GM18498 (cell line): ENCODE measurements around the gene ENO2.

Experiments
- ATAC-seq: cut with Tn5 transposase; IDR thresholded peaks from one replicate; pipeline ENCODE4 v1.9.1; 2021; ENCODE audit warnings: mild to moderate bottlenecking, moderate library complexity; ENCODE audit not compliant: unreplicated experiment

The ENO2 gene

DNA sequence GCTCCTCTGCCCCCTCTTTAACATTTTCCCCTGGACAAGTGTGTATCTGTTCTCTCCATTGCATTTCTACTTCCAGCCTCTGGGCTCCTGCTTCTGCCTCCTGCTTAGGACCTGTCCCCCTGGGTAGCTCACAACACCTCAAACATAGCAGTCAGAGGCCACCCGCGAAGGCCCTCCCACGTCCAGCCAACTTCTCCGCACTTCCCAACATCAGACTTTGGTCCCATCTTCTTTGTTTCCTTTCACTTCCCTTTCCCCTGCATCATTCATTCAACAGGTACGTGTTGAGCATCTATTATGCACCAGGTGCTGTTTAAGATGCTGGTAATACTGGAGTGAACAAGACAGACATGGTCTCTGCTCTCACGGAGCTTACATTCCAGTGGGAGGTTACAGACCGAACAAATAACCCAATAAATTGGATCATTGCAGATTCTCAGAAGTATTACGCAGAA, 32.6 kb downstream of the ENO2 start:
- ATAC-seq = no peak

GRCh38 chr12:6947615-6948014, 33.2 kb downstream of the ENO2 start:
- no peak for ATAC-seq

DNA sequence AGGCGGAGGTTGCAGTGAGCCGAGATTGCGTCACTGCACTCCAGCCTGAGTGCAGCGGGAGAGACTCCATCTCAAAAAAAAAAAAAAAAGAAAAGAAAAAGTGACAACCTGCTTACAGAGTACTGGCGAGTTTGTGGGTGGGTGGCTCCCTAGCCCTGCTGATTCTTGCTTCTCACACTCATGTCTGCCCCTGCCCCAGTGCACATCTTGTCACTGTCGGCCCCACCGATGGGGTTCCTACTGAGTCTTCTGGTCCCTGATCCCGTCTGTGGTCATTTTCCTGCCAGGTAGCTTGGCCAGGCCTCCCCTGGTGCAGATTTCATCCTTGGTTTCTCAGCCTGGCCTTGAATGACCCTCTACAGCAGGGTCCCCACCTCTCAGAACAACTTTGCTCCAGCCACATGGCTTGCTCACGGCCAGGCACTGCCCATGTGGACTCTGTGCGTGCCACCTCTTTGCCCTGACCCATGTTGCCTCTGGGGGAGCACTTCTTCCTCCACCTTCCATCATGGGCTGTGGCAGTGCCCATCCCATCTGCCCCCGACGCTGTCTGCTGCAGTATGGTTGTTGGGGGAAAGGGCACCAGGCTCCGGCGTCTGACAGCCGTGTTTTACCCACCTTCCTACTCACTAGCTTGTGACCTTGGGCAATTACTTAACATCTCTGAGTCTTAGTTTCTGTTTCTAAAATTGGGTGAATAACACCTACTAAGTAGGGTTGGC, 34.7 kb downstream of the ENO2 start:
- ATAC-seq = no peak

- ATAC-seq = no peak
Measured at GRCh38 chr12:6950401-6950801, 36.0 kb downstream of the ENO2 start.

- ATAC-seq = peak; percentile 27
Measured at GRCh38 chr12:6950811-6951540, 36.6 kb downstream of the ENO2 start, which contains the start of gene PTPN6. TSS of gene PTPN6 (plus strand) at chr12:6951356. CDS start at chr12:6951513, 157 bp downstream.

GRCh38 chr12:6951551-6952120, 37.3 kb downstream of the ENO2 start:
- ATAC-seq = no peak

DNA sequence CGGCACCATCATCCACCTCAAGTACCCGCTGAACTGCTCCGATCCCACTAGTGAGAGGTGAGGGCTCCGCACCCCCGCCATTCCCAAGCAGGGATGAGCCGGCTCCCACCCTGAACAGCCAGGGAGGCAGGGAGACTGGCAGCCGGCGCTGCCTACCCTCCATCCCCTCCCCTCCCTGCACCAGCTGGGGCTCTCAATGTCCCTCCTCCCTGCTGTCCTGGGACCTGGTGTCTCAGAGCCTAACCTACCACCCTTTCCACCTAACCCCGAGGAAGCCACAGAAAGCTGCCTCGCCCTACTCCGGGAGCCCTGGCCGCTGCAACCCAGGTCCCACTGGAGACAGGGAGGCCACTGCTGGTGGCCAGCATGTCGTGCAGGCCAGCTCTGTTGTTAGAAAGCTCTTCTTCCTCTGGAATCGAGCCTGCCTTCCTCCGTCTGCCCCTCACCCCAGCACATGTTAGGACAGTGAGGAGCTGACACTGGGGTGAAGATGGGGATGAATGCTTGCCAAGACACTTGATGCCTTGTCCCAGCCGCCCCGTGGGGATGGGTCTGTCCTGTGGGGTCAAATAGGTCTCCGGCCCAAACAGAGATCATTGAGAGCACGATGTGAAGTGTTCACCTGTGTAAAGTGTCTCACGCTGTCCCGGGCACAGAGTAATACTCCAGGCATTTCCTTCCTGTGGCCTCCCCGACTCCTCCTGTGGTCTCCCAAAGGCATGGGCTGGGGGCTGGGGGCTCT, 37.9 kb downstream of the ENO2 start:
- ATAC-seq = no peak

- ATAC-seq = no peak
Measured at GRCh38 chr12:6952863-6953441, 38.6 kb downstream of the ENO2 start.

DNA sequence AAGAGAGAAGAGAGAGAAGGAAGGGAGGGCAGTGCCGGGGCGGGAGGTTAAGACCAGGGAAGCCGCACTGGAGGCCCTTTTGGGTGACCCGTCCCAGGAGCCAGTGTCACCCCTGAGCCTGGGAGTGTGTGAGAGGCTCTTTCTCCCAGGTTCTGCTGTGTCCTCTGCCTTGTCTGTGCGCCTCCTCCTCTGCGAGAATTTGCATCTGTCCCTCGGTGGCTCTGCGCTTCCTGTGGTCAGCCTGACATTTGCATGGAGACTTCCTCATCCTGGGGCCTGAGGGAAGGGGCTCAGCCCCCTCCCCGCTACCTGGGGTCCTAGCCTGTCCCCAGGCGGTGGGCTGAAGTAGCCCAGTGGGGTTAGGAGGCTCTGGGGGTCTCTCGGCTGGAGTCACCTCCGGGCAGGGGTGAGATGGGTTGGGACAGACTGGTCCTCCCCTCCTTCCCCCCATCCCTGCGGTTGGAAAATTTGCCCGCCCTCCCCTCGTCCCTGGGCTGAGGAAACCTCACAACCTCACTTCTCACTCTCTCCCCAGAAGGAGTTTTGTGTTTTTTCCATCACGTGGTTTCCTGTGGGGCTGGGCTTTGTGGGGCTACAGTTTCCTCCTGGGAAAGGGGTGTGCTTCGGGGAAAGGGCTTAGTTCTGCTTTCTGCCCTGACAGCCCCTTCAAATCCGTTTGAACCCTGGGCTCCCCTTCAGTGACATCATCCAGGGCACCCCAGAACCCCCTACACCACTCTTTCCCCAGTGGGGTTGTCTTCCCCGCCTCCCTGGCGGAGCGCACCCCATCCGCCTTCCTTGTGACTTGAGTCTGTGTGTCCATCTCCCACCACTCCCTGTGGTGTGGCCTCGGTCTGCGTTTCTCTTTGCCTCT, 39.3 kb downstream of the ENO2 start:
- ATAC-seq = peak; percentile 47

DNA sequence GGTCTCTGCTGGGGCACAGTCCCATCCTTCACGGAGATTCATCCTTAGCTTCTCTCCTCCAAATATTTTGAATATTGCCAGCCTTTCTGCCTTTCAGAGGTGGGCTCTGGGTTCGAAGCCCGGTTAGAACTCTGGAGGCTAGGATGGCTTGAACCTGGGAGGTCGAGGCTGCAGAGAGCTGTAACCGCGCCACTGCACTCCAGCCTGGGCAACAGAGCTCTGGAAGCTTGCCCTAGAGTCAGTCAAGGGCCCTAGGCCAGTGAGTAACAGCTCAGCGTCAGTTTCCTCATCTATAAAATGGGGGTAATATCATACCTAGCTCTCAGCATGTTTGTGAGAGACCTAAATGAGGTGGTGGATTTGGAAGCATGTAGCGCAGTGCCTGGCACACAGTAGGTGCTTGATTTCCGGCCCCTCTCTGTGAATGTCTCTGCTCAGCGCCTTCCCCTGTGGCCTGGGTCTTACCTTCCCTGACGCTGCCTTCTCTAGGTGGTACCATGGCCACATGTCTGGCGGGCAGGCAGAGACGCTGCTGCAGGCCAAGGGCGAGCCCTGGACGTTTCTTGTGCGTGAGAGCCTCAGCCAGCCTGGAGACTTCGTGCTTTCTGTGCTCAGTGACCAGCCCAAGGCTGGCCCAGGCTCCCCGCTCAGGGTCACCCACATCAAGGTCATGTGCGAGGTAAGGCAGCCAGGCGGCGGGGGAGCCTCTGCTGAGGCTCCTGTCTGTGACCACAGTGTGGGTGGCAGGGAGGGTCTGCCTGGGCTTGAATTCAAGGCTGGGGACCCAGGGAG, 40.1 kb downstream of the ENO2 start:
- no peak for ATAC-seq

DNA sequence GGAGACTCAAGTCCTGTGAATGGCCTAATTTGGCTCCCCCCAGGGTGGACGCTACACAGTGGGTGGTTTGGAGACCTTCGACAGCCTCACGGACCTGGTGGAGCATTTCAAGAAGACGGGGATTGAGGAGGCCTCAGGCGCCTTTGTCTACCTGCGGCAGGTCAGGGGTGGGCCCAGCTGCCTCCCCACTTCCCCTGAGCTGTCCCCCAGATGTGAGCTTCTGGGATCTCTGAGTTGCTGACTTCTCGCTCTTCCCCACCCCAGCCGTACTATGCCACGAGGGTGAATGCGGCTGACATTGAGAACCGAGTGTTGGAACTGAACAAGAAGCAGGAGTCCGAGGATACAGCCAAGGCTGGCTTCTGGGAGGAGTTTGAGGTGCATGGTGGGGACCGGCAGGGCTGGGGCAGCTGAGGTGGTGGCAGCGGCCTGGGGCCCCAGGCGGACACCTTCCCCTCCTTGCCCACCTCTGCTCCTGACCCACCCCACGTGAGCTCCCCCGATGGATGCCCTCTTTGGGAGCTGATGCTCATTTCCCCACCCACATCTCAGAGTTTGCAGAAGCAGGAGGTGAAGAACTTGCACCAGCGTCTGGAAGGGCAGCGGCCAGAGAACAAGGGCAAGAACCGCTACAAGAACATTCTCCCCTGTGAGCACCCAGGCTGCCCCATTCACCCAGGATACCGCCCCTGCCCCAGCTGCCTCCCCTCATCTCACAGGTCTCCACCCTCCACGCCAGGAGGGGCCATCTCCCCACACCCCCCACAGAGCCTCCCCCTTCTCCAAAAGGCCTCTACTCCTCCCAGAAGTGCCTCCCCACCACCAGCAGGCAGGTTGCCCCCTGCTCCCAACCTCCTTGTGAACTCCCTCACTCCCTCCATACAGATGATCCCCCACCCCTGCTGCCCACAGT, 41.0 kb downstream of the ENO2 start:
- no peak for ATAC-seq

- ATAC-seq = no peak
Measured at GRCh38 chr12:6956021-6956727, 41.8 kb downstream of the ENO2 start.

DNA sequence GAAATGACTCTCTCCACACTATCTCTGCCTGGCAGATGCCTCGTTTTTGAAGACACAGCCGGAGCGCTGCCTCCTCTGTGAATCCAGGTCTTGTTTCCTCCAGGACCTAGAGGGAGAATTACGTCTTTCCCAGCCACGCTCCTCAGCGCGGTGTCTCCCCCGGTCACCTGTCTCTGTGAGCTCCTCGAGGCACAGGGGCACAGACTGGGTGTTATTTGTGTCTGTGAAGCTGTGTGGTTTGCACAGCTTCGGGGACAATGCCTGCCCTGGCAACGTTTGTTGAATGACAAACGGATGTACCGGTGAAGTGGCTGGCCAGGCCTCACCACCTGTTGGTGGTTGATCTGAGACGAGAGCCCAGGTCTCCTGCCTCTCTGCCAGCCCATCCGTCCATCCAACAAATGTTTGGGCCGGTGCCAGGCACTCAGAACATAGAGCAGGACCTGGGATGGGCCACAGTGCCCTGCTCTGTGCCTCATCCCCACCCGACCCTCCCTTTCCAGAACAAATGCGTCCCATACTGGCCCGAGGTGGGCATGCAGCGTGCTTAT, 42.8 kb downstream of the ENO2 start:
- no peak for ATAC-seq

DNA sequence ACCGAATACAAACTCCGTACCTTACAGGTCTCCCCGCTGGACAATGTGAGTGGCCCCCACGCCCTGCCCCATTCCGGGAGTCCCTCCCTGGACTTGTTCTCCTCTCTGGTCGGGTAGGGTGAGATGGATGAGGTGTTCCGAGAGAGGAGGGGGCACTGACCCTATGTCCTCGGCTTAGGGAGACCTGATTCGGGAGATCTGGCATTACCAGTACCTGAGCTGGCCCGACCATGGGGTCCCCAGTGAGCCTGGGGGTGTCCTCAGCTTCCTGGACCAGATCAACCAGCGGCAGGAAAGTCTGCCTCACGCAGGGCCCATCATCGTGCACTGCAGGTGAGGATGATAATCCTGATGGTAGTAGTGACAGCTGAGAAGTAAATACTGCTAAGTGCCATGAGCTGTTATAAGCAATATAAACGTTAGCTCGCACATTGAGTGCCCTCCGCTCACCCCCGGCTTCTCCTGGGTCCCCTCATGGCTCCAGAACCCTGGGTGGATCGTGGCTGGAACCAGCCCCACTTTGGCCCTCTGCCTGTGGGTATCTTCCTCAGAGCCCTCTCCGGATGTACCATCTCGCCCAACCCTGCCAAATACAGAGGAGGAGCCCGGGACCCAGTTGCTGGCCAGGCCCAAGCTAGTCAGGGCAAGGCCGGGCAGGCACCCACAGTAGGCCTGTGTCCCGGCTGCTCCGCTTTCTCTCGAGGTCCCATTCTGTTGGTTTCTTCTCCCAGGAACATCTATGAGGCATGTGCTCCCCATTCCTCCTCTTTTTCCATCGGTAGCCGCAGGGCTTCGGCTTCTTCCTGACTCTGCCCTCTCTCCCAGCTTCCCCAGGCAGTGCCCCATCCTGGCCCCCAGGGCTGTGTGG, 43.6 kb downstream of the ENO2 start:
- no peak for ATAC-seq

DNA sequence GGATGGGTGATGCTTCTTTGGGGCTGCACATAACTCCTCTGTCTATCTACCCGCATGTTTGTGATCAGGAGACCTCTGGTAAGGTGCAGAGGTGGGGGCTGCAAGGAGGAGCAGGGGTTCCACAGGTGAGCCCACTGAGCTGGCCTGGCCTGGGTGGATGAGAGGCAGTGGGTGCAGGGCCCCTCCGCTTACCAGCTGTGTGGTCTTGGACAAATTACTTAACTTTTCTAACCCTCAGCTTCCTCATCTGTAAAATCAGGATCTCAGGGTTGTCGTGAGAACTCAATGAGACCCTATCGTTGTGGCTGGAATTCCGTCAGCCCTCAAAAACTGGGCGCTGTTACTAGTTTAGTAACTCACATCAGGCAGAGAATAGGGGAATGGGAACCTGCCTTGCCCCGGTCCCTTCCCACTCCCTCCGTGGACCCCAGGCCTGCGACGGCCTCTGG, 44.3 kb downstream of the ENO2 start:
- peak; percentile 0 for ATAC-seq
